ENCODE data around the gene NRG2.

NRG2 gene

DNA sequence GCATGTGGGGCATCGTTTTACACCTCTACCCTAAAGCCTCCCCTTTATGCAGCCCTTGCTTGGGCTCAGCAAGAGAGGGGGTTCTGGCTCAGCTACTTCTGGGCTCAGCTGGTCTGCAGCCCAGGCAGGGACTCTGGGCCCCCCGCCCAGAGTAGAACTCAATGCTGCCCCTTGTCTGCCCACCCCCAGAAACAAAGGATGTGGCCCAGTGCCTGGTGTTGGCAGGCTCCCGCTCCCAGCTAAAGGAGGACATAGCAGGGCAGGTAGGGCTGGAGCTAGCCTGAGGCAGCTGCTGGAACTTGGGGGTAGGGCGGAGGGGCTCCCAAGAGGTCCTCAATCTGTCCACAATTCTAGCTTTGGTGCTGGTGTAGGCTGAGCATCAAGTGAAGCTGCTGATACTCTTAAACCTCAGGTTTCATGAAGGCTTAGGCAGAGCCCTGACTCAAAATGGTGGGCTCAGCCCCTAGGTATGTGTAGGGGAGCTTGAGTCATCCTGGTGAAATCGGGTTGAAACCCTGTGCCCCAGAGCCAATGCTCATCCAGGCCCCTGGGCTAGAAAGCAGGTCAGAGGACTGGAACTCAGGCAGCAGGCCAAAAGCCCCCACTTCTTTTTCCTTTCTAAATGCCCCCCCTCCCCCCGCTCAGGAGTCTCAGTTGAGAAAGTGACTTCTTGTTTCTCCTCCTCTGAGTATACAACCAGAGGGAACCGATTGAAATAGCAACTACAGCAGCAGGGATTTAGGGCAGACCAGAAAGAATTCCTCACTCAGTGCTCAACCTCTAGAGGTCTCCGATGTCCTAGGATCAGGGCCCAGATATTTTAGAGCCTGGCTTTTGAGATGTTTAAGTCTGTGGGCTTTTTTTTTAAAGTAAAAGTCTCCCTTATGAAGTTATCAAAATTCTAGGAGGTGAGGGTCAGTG is 236.1 kb downstream of the NRG2 start:
- no peak for DNase-seq

DNA sequence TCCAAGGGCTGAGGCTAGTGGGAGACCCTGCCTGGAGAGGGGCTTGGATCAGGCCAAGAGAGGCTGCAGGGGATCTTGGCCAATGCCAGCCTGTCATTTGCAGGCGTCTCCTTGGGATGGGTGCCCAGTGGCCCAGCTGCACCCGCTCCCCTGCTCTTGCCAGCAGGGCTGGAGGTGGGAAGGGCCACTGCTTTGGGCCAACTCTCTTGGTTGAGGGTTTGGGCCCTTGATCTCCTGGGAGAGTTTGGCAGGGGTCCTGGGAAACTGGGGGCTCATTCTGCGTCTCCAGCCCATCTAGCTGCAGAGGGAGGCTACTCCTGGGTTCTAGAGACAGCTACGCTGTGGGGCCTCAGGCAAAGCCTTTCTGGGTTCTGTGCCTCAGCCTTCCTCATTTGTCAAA is 237.0 kb downstream of the NRG2 start:
- DNase-seq, result no peak

DNA sequence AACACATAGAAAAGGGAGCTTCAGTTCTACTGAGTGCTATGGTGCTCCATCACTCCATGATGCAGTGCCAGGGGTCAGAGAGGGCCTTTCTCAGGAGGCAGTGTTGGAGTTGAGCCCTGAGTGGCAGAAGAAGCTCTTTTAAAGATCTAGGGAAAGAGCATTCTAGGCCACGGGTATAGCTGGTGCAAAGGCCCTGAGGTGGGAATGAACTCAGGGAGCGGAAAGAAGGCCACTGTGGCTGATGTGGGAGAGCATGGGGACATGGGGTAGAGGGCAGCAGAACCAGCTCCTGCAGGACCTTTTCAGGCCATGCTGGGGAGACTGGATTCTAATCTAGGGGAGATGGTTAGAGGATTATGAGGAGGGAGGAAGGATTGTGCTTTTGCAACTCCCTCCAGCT is 237.6 kb downstream of the NRG2 start:
- no peak for DNase-seq

DNA sequence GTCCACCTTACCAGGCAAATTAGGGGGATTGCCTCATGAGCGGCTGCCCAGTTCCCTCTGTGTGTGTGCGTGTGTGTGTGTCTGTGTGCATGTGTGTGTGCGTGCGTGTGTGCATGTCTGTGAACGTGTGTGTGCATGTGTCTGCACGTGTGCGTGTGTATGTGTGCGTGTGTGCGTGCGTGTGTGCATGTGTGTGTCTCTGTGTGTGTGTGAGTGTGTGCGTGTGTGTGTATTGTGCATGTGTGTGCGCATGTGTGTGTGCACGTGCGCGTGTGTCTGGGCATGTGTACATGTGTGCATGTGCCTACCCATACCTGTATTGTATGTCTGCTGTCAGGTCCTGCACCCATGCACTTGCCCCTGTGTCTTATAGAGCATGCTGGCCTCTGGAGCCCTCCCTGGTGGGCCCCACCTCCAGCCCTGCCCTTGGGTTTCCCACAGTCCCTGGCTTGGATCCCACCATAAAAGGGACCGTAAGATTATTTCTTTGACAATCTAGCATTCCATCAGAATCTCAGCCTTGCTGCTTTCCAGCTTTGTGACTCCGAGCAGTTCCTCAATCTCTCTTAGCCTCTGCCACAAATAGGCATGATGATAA is 238.2 kb downstream of the NRG2 start:
- DNase-seq, result no peak

DNA sequence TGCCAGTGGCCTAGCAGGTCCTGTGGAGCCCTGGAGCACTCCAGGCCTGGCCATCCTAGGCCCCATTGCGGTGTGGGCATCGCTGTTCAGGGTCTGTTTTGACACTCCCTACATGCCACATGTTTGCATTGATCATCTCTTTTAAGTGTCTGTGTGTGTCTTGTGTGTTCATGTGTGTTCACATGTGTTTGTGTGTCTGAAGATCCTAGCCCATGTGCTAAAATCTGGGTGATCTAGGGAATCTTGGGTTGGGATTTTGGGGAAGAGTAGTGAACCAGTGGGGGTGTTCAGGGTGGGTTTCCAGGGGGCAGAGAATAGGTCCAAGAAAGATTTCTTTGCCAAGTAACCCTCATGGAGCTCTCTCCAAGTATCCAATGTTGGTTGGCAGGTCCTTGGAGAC is 239.1 kb downstream of the NRG2 start:
- DNase-seq, result no peak

DNA sequence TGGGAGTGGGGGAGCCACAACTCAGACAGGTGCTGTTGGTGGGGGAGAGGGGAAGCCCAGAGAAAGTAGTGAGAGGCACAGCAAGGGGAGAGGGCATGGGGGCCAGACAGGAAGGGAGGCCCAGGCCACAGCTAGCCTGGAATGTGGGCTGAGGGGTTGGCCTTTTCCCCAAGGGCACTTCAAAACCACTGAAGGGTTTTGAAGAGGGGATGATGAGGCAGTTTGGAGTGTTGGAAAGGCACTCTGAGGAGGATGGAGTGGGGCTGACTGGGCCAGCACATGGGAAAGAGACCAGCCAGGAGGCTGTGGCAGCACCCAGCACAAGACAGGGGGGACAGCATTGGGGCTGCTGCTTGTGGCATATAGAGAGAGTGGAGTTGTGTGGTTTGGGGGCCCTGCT is 243.7 kb downstream of the NRG2 start:
- no peak for DNase-seq

DNA sequence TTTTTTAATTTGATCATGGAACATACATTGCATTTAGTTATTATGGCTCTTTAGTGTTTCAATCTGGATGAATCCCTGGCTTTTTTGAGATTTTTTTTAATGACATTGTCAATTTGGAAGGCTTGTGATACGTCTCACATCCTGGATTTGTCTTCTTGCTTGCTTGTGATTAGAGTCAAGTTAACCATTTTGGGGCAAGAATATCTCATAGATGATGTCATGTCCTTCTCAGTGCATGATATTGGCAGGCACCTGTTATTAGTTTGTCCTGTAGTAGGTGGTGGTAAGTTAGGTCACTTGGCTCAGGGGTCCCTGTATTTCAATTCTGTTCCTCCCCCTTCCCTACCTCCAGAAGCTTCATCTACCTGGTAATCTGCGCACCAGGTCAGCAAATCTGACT is 244.2 kb downstream of the NRG2 start:
- DNase-seq, result no peak

DNA sequence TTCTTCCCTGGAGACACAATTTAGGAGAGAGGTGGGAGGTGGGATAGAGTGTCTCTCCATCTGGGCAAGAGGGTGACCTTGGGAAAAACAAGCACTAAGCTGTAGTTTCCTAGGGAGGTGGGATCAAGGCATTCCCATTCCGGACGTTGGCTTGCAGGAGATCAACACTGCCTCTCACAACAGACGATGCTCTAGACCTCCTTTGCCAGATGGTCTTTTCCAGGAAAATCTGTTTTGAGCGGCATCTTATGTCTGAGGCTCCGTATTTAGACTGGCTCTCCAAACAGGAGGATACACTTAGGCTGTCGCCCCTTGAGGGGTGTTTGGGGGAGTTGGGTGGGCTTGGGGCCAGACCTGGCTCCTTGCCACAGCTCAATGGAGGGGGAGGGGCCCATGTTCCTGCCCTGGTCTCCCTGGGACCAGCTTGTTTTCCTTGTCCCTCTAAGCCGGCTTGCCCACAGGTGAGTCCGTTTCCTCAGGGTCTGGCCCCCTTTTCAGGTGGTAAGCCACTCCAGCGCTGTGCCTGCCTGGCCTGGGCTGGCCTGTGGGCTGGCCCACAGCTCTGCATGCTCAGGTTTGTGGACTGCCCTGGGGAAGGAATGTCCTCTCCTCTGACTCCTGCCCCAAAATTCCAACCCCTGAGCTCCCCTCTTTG is 245.1 kb downstream of the NRG2 start:
- no peak for DNase-seq

DNA sequence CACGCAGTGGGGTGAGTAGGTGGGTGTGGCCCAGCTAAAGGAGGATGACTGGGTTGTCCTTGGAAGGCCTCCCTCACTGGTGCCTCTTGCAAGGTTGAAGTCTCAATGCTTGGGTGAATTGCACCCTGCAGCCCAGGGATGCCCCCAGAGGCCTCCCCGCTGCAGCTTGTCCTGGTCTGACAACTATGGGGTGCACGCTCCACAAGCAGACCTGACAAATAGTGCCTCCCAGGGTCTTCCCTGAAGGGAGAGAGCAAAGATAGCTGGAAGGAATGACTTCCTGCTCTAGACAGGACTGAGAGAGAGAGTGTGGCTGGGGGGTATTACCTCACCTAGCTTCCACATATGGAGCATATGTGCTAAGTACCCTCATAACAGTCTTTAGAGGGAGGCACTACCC is 245.8 kb downstream of the NRG2 start:
- no peak for DNase-seq
